Inflammatory macrophage treated with lipopolysaccharide for 1 hour (primary cell): ENCODE data around the gene MZT2B.
"Not testable (repeated sequence)": the region's sequence is repeated elsewhere in the genome, so short reads cannot be mapped to it uniquely, and the experiment has no call there.

Experiments used
- DNase-seq, 2 donors: peaks; one replicate each; pipeline ENCODE4 v3.0.0-alpha.2; 2020 to 2022

MZT2B gene

GRCh38 chr2:130220505-130220904 lies 38.4 kb downstream of the MZT2B start:
- not testable (repeated sequence) for DNase-seq

- DNase-seq, result not testable (repeated sequence)
Measured at GRCh38 chr2:130222523-130222922, 40.5 kb downstream of the MZT2B start.

- not testable (repeated sequence) for DNase-seq
Measured at GRCh38 chr2:130228005-130228404, 45.9 kb downstream of the MZT2B start.

DNA sequence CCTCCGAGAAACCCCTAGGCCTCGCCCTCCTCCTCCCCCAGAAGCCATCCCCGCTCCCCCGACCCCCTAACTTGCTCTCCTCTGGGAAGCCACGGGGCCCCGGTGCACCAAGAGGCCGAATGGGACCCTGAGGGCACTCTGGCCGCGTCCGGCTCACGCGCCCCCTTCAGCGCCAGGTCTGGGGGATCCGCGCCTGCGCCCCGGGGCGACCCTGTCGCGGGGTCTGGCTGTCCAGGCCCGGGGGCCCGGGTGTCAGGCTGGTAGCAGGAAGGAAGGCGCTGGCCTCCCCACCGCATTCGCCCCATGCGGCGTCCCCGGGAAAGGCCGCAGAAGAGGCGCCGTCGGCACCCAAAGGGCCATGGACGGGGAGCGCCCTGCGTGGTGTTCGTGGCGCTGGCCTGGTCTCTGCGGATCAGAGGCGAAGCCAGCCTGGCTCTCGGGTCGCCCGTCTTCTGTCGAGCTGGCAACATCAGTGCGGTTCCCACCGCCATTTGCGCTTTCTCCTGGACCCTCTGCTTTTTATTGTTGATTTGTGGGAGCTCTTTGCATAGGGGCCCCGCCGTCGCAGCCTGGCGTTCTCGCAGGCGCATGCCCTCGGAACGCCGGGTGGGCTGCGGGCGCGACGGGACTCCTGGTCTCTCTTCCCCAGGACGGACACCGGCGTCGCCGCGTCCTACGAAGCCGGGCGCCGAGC lies 46.6 kb downstream of the MZT2B start:
- DNase-seq, result not testable (repeated sequence)

DNA sequence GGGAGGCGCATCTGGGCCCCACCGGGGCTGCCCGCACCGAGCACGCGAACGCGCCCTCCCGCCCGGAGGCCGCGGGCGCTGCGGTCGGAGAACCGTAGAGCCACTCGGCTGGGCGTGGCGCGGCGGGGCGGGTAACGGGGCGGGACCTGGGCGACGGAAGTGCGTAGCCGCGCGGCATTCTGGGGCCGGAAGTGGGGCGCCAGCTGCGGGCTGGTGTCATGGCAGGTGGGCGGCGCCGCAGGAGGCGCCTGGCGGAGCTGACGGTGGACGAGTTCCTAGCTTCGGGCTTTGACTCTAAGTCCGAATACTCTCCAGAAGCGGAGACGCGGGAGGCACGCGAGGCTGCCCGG lies 47.1 kb downstream of the MZT2B start:
- peak in 1 of 2 donors; percentile 3 for DNase-seq

- DNase-seq, result not testable (repeated sequence)
Measured at GRCh38 chr2:130230376-130230775, 48.3 kb downstream of the MZT2B start.

GRCh38 chr2:130230907-130231306 lies 48.8 kb downstream of the MZT2B start:
- DNase-seq, result not testable (repeated sequence)

DNA sequence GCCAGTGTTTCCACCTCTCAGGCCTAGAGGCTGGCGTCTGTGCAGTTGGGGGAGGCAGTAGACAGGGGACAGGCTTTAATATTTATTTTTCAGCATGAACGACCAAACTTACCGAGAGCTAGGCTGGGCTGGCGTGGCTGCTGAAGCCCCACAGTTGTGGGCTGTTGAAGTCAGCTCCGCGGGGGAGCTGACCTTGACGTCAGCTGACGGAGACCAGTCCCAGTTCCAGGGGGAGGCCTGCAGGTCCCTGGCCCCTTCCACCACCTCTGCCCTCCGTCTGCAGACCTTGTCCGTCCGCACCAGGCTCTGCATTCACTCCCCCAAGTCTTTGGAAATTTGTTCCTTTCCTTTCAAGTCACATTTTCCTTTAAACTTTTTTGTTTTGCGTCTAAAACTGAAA lies 49.6 kb downstream of the MZT2B start:
- DNase-seq, result no peak

GRCh38 chr2:130233066-130233465 lies 51.0 kb downstream of the MZT2B start:
- not testable (repeated sequence) for DNase-seq

DNA sequence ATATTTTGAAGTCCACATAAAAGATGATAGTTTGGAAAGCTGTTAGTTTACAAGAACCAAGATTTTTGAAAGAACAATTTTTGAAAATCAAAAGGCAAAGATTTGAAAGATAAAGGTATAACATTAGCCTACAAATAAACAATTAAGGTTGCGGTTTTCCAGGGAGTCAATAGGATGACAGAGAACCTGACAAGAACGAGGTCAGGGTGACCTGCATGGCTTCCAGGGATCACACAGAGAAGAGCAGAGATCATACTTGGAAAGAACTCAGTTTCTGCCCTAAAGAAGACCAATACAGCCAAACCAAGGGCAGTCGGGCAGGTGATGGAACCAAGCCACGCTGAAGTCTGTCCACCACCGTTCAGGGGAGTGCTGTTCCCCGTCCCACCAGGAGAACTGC lies 57.5 kb downstream of the MZT2B start:
- not testable (repeated sequence) for DNase-seq
